Keratinocyte (primary cell): ENCODE measurements around the gene CLDN2. TPM values are rescaled to one million over a fixed set of nuclear protein-coding genes. Genes with fewer than 3 reads are reported as not detected.

Source experiments
- DNase-seq: peaks from one replicate; pipeline ENCODE4 v3.0.0-alpha.2; 2011; ENCODE audit warnings: low read depth, missing footprints, low spot score
- FAIRE-seq: peaks from 2 replicates; lab custom pipeline; 2011; peaks lifted over from hg19 to GRCh38; lab: Jason Lieb, UNC
- H2AFZ ChIP-seq: 2 replicates; pipeline ENCODE4 v1.6.0; 2012; ENCODE audit warnings: low read length, control low read depth, inconsistent platforms; ENCODE audit not compliant: control insufficient read depth
- H3K27ac ChIP-seq: 2 replicates; pipeline ENCODE4 v1.5.1; 2011; ENCODE audit warnings: low read length; ENCODE audit not compliant: control insufficient read depth, insufficient read depth
- H3K27me3 ChIP-seq: 3 replicates; pipeline ENCODE4 v1.6.0; 2011; ENCODE audit warnings: low read length; ENCODE audit not compliant: control insufficient read depth, insufficient read depth; ENCODE audit errors: extremely low read depth
- H3K36me3 ChIP-seq, 2 experiments: 2 replicates in 1 of 2; 3 replicates in 1 of 2; pipeline ENCODE4 v1.5.1; 2011; ENCODE audit warnings: low read length in 2 of 2, mild to moderate bottlenecking in 1 of 2; ENCODE audit not compliant: control insufficient read depth in 2 of 2, insufficient read depth in 2 of 2; ENCODE audit errors: extremely low read depth in 1 of 2
- H3K4me1 ChIP-seq: 3 replicates; pipeline ENCODE4 v1.5.1; 2011; ENCODE audit warnings: low read length; ENCODE audit not compliant: control insufficient read depth, insufficient read depth; ENCODE audit errors: extremely low read depth
- H3K4me2 ChIP-seq: 3 replicates; pipeline ENCODE4 v1.6.0; 2011; ENCODE audit warnings: low read depth, low read length; ENCODE audit not compliant: control insufficient read depth, insufficient read depth; ENCODE audit errors: extremely low read depth
- H3K4me3 ChIP-seq, 3 experiments: fragments of 200-600 bp in 1 of 3; sonication (generic) in 1 of 3; 2 replicates in 2 of 3; 3 replicates in 1 of 3; pipeline ENCODE4 v1.5.1; 2011 to 2016; ENCODE audit warnings: low read length in 3 of 3, mild to moderate bottlenecking in 3 of 3, control low read depth in 2 of 3, inconsistent platforms in 1 of 3, low read depth in 1 of 3, mixed read lengths in 1 of 3, mixed run types in 1 of 3, moderate library complexity in 1 of 3; ENCODE audit not compliant: control insufficient read depth in 2 of 3, insufficient read depth in 2 of 3; ENCODE audit errors: extremely low read depth in 1 of 3
- H3K79me2 ChIP-seq: 2 replicates; pipeline ENCODE4 v1.6.0; 2012; ENCODE audit warnings: low read length; ENCODE audit not compliant: control insufficient read depth, insufficient read depth
- H3K9ac ChIP-seq: 3 replicates; pipeline ENCODE4 v1.6.0; 2011; ENCODE audit warnings: low read length; ENCODE audit not compliant: control insufficient read depth, insufficient read depth; ENCODE audit errors: extremely low read depth
- H3K9me1 ChIP-seq: 3 replicates; pipeline ENCODE4 v1.6.0; 2011; ENCODE audit warnings: low read length; ENCODE audit not compliant: control insufficient read depth, insufficient read depth; ENCODE audit errors: extremely low read depth
- H3K9me3 ChIP-seq: 2 replicates; pipeline ENCODE4 v1.5.1; 2012; ENCODE audit warnings: low read depth, low read length; ENCODE audit not compliant: control insufficient read depth
- H4K20me1 ChIP-seq: 3 replicates; pipeline ENCODE4 v1.6.0; 2011; ENCODE audit warnings: low read length; ENCODE audit not compliant: control insufficient read depth, insufficient read depth; ENCODE audit errors: extremely low read depth
- EZH2 ChIP-seq: IDR thresholded peaks from one replicate; pipeline ENCODE4 v1.6.1; 2012; ENCODE audit warnings: inconsistent platforms, mild to moderate bottlenecking, low read length, moderate library complexity
- dilution Hi-C: fragments of 300-500 bp; cut with MboI; formaldehyde crosslinking; loops from one replicate; pipeline ENCODE4 v1.7.0; 2020; ENCODE audit warnings: low sequenced_read_pairs; ENCODE audit not compliant: extremely low pct_ligation_motif_present
- polyA plus RNA-seq, 5 experiments: library from polyadenylated mRNA; depleted of rRNA in 3 of 5; stranded (reverse) in 3 of 5; stranded (forward) in 1 of 5; unstranded in 1 of 5; fragments of >200 nt; gene quantifications; 1 replicate in 1 of 5; 2 replicates in 3 of 5; 3 replicates in 1 of 5; pipeline versions ENCODE4 v1.2.1 to v1.2.3, GENCODE V29; 2011 to 2012; ENCODE audit warnings: missing spikeins in 2 of 5, low read depth in 1 of 5, low replicate concordance in 1 of 5
- TF ChIP-seq, protein P1 (sequence below), 3 experiments: IDR thresholded peaks in 1 of 3; conservative IDR thresholded peaks in 1 of 3; optimal IDR thresholded peaks in 1 of 3; 2 replicates in 2 of 3; 3 replicates in 1 of 3; pipeline versions ENCODE3 to v1.5.1; 2011; ENCODE audit warnings: low read length in 3 of 3, mild to moderate bottlenecking in 3 of 3, moderate library complexity in 2 of 3, control low read depth in 1 of 3, inconsistent platforms in 1 of 3; ENCODE audit not compliant: insufficient read depth in 2 of 3; ENCODE audit errors: extremely low read depth in 1 of 3

CLDN2 gene
- polyA plus RNA-seq, 1 donor (not counting 4 experiments of a cell fraction or from before 2014, with no cell fraction given) = not detected

DNA sequence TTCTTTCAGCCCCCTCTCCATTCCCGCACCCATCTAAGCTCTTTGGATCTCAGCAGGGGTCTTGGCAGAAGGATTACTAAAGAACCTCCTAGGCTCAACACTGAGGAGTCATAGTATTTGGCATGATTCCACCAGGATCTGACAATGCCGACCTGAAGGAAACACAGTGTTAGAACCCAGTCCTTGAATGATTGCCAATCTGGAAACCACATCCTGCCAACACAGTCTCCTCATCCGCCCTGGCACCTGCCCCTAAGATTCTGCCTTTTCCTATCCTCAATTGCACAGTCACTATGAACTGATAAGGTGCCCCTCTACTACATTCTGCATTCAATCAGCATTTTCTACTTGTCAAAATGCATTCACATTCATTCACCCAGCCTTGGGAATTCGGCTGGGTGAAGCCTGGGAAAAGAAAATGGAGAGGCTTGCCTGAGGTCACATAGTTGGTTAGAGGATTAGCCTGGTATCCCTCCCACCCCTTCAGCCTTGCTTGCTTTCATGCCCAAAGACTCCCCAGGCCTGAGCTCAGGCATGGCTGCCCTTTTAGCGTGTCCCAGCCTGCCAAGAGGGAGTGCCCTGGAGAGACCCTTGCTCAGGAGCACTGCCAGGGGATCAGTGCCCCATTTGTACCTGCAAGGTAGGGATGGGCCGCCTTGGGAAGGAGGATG is 2.2 kb upstream of the CLDN2 start:
- Histone ChIP-seq H3K9ac (no peak overlapping the region), H4K20me1 (no peaks in the 10 kb centered on the region), H3K36me3 (no peaks in the 10 kb centered on the region), H3K4me1 (peaks cover 19% of the 10 kb centered on the region), H3K4me2 (peak overlapping the region; percentile 11), H3K27me3 (peaks cover 7% of the 10 kb centered on the region), H3K4me3 (no peak overlapping the region), H3K79me2 (no peaks in the 10 kb centered on the region), H2AFZ (no peak overlapping the region), H3K9me1 (no peaks in the 10 kb centered on the region), H3K27ac (no peak overlapping the region), H3K9me3 (no peaks in the 10 kb centered on the region)
- DNase-seq (peak; percentile 68), FAIRE-seq (peak; percentile 73)
- dilution Hi-C loops = no loop called here
- TF ChIP-seq, protein P1, sequence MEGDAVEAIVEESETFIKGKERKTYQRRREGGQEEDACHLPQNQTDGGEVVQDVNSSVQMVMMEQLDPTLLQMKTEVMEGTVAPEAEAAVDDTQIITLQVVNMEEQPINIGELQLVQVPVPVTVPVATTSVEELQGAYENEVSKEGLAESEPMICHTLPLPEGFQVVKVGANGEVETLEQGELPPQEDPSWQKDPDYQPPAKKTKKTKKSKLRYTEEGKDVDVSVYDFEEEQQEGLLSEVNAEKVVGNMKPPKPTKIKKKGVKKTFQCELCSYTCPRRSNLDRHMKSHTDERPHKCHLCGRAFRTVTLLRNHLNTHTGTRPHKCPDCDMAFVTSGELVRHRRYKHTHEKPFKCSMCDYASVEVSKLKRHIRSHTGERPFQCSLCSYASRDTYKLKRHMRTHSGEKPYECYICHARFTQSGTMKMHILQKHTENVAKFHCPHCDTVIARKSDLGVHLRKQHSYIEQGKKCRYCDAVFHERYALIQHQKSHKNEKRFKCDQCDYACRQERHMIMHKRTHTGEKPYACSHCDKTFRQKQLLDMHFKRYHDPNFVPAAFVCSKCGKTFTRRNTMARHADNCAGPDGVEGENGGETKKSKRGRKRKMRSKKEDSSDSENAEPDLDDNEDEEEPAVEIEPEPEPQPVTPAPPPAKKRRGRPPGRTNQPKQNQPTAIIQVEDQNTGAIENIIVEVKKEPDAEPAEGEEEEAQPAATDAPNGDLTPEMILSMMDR (optimal IDR thresholded peaks at IDR 0.05 in 1 of 3, IDR thresholded peaks at IDR 0.05 in 1 of 3, conservative IDR thresholded peaks at IDR 0.05 in 1 of 3; ENCODE audit: extremely low read depth in 1 of 3, insufficient read depth in 2 of 3, low read length in 3 of 3) = no peak
- TF ChIP-seq EZH2 = no peak

DNA sequence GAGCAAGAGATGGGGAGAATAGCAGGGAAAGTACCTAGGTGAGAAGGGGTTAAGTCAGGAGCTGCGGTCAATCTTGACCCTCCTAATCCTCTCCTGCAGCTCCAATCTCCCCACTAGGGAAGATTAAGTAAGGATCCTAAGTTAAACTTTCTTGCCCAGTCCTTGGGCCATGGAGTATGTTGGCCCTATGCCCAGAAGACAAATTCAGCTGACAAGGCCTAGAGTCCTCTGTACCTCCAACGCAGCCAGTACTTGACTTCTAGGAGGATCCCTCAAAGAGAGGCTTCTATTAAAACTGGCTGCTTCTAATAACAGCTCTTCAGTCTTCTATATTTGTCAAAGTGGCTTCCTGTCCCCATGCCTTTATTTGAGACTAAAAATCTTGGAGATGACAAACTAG is 1.4 kb downstream of the CLDN2 start:
- Histone ChIP-seq H2AFZ (no peak overlapping the region), H3K9ac (no peak overlapping the region), H3K27me3 (peaks cover 7% of the 10 kb centered on the region), H3K4me3 (no peak overlapping the region), H3K4me2 (no peak overlapping the region), H3K79me2 (no peaks in the 10 kb centered on the region), H3K9me3 (no peaks in the 10 kb centered on the region), H3K4me1 (peaks cover 19% of the 10 kb centered on the region), H3K27ac (no peak overlapping the region), H4K20me1 (no peaks in the 10 kb centered on the region), H3K36me3 (no peaks in the 10 kb centered on the region), H3K9me1 (no peaks in the 10 kb centered on the region)
- dilution Hi-C loops = no loop called here
- FAIRE-seq (no peak), DNase-seq (no peak)
- no peak for TF ChIP-seq EZH2
- TF ChIP-seq, protein P1 (optimal IDR thresholded peaks at IDR 0.05 in 1 of 3, IDR thresholded peaks at IDR 0.05 in 1 of 3, conservative IDR thresholded peaks at IDR 0.05 in 1 of 3; ENCODE audit: extremely low read depth in 1 of 3, insufficient read depth in 2 of 3, low read length in 3 of 3) = no peak
